MCF 10A (cell line): Measurements from ENCODE around the gene SNAI3. TPM values are rescaled to one million over a fixed set of nuclear protein-coding genes. Genes with fewer than 3 reads are reported as not detected.
A peak's percentile ranks its signal among the peaks of the same experiment; 100 is the strongest.

Source experiments
- BruUV-seq: library from RNA; stranded (reverse); fragments of 400-500 nt; replicated peaks from 2 replicates; lab custom pipeline; 2021; lab: Mats Ljungman, UMichigan
- CTCF ChIA-PET: fragments of 300-600 bp; sonication (Branson Sonifier 250); formaldehyde crosslinking; extraction: SDS; loops from one replicate; lab custom pipeline; 2021; ENCODE audit warnings: antibody characterized with exemption, inconsistent platforms; lab: Yijun Ruan, JAX
- POLR2A ChIA-PET: fragments of 300-600, 350-650 bp; sonication (Branson Sonifier 250); formaldehyde crosslinking; extraction: SDS; loops from one replicate; lab custom pipeline; 2020; ENCODE audit warnings: antibody characterized with exemption, inconsistent platforms; lab: Yijun Ruan, JAX
- DNase-seq: peaks from one replicate; pipeline ENCODE4 v3.0.0-alpha.2; 2018; ENCODE audit not compliant: unreplicated experiment
- H3K27ac Mint-ChIP-seq: one replicate; pipeline ENCODE4 v1.8.0; 2022; ENCODE audit warnings: mild to moderate bottlenecking, low read depth, mixed read lengths; ENCODE audit not compliant: unreplicated experiment
- H3K27me3 Mint-ChIP-seq: one replicate; pipeline ENCODE4 v1.8.0; 2022; ENCODE audit warnings: mixed read lengths; ENCODE audit not compliant: insufficient read depth, unreplicated experiment
- H3K36me3 Mint-ChIP-seq: one replicate; pipeline ENCODE4 v1.8.0; 2022; ENCODE audit warnings: mild to moderate bottlenecking, moderate library complexity, mixed read lengths; ENCODE audit not compliant: insufficient read depth, unreplicated experiment
- H3K4me1 Mint-ChIP-seq: one replicate; pipeline ENCODE4 v1.8.0; 2022; ENCODE audit warnings: mixed read lengths; ENCODE audit not compliant: insufficient read depth, unreplicated experiment
- H3K4me3 Mint-ChIP-seq: one replicate; pipeline ENCODE4 v1.8.0; 2022; ENCODE audit warnings: mild to moderate bottlenecking, moderate library complexity, mixed read lengths; ENCODE audit not compliant: unreplicated experiment
- H3K9me3 Mint-ChIP-seq: one replicate; pipeline ENCODE4 v1.8.0; 2022; ENCODE audit warnings: mixed read lengths; ENCODE audit not compliant: unreplicated experiment
- intact Hi-C: fragments of 100-400 bp; cut with micrococcal nuclease; formaldehyde crosslinking; loops from 2 replicates; pipeline ENCODE4 v1.14.1; 2022
- total RNA-seq: library from RNA; stranded (reverse); gene quantifications from 2 replicates; pipeline ENCODE4 v1.2.3, GENCODE V29; 2022
- TF ChIP-seq, protein P1 (sequence below): fragments of 200-600 bp; IDR thresholded peaks from one replicate; pipeline ENCODE4 v1.8.0; 2022; ENCODE audit warnings: antibody characterized with exemption, mild to moderate bottlenecking; ENCODE audit not compliant: unreplicated experiment

Gene SNAI3
- total RNA-seq, 1 experiment from 2014 or later = not detected

DNA sequence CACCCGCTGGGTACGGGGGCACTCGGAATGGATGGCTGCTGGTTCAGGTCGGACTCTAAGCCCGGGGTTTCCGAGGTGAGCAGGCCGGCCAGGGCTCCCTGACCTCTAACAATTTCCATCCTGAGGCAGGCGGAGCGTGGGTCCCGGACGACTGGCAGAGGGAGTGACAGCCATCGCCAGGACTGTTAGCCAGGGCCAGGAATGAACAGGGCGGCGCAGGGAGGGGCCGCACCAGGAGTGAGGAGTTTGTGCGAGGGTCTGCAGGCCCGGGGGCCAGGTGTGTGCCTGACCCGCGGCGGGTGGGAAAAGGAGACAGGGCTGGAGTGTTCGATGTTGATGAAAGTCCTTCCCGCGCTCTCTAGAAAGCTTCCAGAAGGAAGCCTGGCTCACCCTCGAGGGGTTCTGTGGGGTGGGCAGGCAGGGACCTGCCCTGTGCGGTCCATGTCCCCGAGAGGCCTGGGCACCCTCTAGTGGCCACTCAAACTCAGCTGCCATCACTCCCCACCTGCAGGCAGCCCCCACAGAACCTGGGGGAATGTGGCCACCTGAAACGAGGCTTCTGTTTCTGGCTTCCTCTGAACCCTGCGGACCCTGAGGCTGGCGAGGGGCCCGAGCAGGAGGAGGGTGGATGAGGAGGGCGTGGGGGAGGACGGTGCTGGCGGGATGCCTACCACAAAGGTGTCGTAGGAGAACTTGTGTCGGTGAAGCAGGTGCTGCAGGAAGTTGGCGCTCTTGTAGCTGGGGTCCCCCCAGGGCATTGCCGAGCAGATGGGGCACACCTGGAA, 11.7 kb upstream of the SNAI3 start:
- H3K4me1 Mint-ChIP-seq = no peaks in the 10 kb centered on the region
- TF ChIP-seq, protein P1, sequence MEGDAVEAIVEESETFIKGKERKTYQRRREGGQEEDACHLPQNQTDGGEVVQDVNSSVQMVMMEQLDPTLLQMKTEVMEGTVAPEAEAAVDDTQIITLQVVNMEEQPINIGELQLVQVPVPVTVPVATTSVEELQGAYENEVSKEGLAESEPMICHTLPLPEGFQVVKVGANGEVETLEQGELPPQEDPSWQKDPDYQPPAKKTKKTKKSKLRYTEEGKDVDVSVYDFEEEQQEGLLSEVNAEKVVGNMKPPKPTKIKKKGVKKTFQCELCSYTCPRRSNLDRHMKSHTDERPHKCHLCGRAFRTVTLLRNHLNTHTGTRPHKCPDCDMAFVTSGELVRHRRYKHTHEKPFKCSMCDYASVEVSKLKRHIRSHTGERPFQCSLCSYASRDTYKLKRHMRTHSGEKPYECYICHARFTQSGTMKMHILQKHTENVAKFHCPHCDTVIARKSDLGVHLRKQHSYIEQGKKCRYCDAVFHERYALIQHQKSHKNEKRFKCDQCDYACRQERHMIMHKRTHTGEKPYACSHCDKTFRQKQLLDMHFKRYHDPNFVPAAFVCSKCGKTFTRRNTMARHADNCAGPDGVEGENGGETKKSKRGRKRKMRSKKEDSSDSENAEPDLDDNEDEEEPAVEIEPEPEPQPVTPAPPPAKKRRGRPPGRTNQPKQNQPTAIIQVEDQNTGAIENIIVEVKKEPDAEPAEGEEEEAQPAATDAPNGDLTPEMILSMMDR = peak; percentile 29
- intact Hi-C loops = no loop called here
- no peaks in the 10 kb centered on the region for H3K9me3 Mint-ChIP-seq
- H3K27ac Mint-ChIP-seq = no peak overlapping the region
- H3K4me3 Mint-ChIP-seq = no peak overlapping the region
- no TSS peak for BruUV-seq
- peaks cover 10% of the 10 kb centered on the region for H3K36me3 Mint-ChIP-seq
- no peaks in the 10 kb centered on the region for H3K27me3 Mint-ChIP-seq
- DNase-seq = no peak
- CTCF ChIA-PET = no interaction called here
- POLR2A ChIA-PET = no interaction called here

DNA sequence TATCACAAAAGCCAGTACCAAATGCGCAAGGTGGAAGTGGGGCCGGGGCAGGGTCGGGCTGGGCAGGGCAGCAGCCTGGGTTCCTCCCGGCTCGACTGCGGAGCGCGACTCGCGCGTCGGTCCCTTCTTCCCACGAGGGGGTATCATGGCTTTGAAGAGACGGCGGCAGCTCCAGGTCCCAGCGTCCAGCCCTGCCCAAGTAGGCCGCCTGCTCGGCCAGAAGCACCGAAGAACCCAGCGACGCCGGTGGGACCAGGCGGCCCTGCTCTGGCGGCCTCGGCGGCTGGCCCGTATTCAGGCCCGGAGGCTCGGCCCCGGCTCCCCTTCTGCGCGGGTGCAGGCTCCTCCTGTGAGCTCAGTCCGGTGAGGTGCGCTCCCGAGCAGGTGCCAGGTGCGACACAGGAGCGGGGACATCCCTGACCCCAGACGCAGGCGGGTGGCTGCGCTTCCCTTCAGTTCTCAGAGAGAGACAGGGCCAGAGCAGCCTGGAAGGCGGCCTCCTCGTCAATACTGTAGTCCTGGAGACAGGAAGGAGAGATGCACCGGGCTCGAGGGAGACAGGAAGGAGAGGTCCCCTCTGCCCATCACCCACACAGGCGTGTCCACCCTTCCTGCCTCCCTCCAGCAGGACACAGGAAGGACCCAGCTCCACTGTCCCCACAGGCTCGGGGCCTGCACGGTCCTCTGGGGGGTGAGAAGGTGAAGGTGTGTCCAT, 11.0 kb upstream of the SNAI3 start:
- CTCF ChIA-PET = interaction anchor here (0.6 to 0.7 kb wide), 2 partner anchors 27 to 1078 kb away, joined by 3 read pairs; no protein-coding TSS in a partner anchor
- no peaks in the 10 kb centered on the region for H3K9me3 Mint-ChIP-seq
- no TSS peak for BruUV-seq

DNA sequence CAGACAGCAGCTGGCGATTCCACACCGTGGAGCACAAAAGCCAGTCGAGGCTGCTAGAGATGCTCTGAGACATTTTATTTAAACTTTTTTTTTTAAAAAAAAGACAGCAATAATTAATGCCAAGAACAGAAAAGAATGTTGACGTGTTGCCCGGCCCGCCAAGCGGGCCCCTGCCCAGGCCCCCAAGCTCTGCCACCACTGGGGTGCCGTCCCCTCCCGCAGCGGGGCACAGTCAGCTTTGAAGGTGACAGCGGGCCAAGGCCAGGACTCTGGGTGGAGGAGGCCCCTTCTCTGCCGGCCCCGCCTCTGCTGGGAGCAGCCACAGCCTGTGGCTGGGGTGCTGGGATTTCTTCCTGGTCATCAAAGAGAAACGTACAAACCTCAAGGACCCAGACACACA, 10.1 kb upstream of the SNAI3 start:
- H3K27ac Mint-ChIP-seq = no peak overlapping the region
- H3K4me1 Mint-ChIP-seq = no peaks in the 10 kb centered on the region
- POLR2A ChIA-PET = interaction anchor here (1.1 kb wide), 1 partner anchor 9 kb away, joined by 3 read pairs; no protein-coding TSS in a partner anchor
- DNase-seq = no peak
- H3K9me3 Mint-ChIP-seq = no peaks in the 10 kb centered on the region
- intact Hi-C loops = no loop called here
- TF ChIP-seq, protein P1 = no peak
- CTCF ChIA-PET = no interaction called here
- BruUV-seq = no TSS peak
- no peak overlapping the region for H3K4me3 Mint-ChIP-seq
- peaks cover 6% of the 10 kb centered on the region for H3K36me3 Mint-ChIP-seq
- no peaks in the 10 kb centered on the region for H3K27me3 Mint-ChIP-seq

More for the DNA sequence above, 11.0 kb upstream of the SNAI3 start:
- POLR2A ChIA-PET = interaction anchor here (1.1 kb wide), 1 partner anchor 8 kb away, joined by 3 read pairs; no protein-coding TSS in a partner anchor
- intact Hi-C loops = no loop called here
- no peak overlapping the region for H3K27ac Mint-ChIP-seq
- peaks cover 6% of the 10 kb centered on the region for H3K36me3 Mint-ChIP-seq
- TF ChIP-seq, protein P1 = no peak
- H3K4me3 Mint-ChIP-seq = no peak overlapping the region
- no peak for DNase-seq
- H3K27me3 Mint-ChIP-seq = no peaks in the 10 kb centered on the region
- no peaks in the 10 kb centered on the region for H3K4me1 Mint-ChIP-seq

GRCh38 chr16:88695753-88696152, 9.4 kb upstream of the SNAI3 start:
- TF ChIP-seq, protein P1 = no peak
- Mint-ChIP-seq H3K36me3 (peaks cover 6% of the 10 kb centered on the region), H3K9me3 (no peaks in the 10 kb centered on the region), H3K4me3 (no peak overlapping the region), H3K27ac (no peak overlapping the region), H3K27me3 (peaks cover 6% of the 10 kb centered on the region), H3K4me1 (no peaks in the 10 kb centered on the region)
- DNase-seq = no peak
- CTCF ChIA-PET = no interaction called here
- no TSS peak for BruUV-seq
- intact Hi-C loops = no loop called here
- POLR2A ChIA-PET = no interaction called here
